SK-MEL-5 (cell line): ENCODE measurements around the gene FBXO42. TPM values are rescaled to one million over a fixed set of nuclear protein-coding genes. Genes with fewer than 3 reads are reported as not detected.
A peak's percentile ranks its signal among the peaks of the same experiment; 100 is the strongest.
"Not testable (repeated sequence)": the region's sequence is repeated elsewhere in the genome, so short reads cannot be mapped to it uniquely, and the experiment has no call there.

ENCODE experiments used
- DNase-seq: peaks from one replicate; pipeline ENCODE4 v3.0.0-alpha.2; 2016; ENCODE audit warnings: low read depth, low spot score
- in situ Hi-C: cut with HindIII; loops from 2 replicates; pipeline ENCODE4 v1.10.0; 2016; ENCODE audit warnings: low sequenced_read_pairs, high pct_unique_total_duplicates, low pct_unique_long_range_greater_than_20kb
- total RNA-seq: library from RNA; depleted of rRNA; stranded (reverse); fragments of >200 nt; shearing (Covaris generic); gene quantifications from 2 replicates; pipeline ENCODE4 v1.2.3, GENCODE V29; 2014

Gene FBXO42
- total RNA-seq, 1 experiment from 2014 or later: 11.4 TPM

- DNase-seq: no peak
- in situ Hi-C loops: no loop called here
Measured at GRCh38 chr1:16252912-16253311, 99.4 kb downstream of the FBXO42 start.

GRCh38 chr1:16251381-16251780 lies 100.9 kb downstream of the FBXO42 start:
- no peak for DNase-seq
- in situ Hi-C loops: no loop called here

- in situ Hi-C loops: no loop called here
- no peak for DNase-seq
Measured at GRCh38 chr1:16250524-16251251, 101.6 kb downstream of the FBXO42 start.

- in situ Hi-C loops: no loop called here
- DNase-seq: no peak
Measured at GRCh38 chr1:16249596-16250241, 102.6 kb downstream of the FBXO42 start.

- in situ Hi-C loops: no loop called here
- no peak for DNase-seq
Measured at GRCh38 chr1:16248603-16249516, 103.4 kb downstream of the FBXO42 start.

DNA sequence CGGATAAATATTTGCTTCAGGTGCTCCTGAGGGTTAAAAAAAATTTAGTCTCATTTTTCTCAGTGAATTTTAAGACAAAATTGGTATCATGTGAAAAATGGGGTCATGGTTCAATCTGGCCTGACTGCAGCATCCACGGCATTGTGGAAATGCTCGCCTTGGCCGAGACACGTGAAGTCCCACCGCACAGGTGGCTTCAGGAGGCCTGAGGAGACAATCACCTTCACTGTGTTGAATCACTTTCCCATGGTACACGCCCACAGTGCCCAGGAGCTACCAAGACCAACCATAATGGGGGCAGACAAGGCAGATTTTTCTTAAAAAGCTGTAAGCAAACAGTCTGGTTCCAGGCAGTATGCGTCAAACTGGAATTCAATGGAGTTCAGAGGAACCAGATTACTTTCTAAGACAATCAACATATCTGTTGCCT lies 104.3 kb downstream of the FBXO42 start:
- in situ Hi-C loops: no loop called here
- no peak for DNase-seq

GRCh38 chr1:16247441-16247840 lies 104.8 kb downstream of the FBXO42 start:
- no peak for DNase-seq
- in situ Hi-C loops: no loop called here

- in situ Hi-C loops: no loop called here
- no peak for DNase-seq
Measured at GRCh38 chr1:16246961-16247360, 105.3 kb downstream of the FBXO42 start.

GRCh38 chr1:16246239-16246638 lies 106.0 kb downstream of the FBXO42 start:
- in situ Hi-C loops, DNase-seq: not testable (repeated sequence)

DNA sequence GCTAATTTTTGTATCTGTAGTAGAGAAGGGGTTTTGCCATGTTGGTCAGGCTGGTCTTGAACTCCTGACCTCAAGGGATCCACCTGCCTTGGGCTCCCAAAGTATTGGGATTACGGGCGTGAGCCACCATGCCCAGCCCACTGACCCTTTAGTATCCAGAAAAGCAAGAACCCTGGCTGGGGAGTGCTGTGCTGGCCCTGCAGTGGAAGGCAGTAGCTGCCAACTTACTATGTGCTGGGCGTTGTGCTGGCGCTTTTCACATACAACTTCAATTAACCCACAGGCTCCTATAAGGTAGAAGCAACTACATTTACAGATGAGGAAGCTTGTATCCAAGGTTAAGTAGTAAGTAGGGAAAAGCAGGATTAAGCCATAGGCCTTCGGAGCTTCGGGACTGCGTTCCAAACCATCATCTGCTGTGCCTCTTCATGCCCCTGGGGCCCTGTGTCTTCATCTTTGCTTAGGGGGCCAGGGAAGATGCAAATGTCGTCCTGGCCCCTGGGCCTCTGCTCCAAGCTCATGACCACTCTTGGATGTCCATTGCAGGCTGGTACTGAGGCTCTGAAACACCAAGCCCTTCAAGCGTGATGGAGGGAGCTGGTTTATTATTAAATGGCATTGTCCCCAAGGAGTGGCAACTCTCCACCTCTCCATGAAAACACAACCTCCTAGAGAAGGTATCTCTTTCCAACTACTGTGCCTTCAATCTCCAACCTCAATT lies 106.6 kb downstream of the FBXO42 start:
- DNase-seq: no peak
- in situ Hi-C loops: no loop called here

- no peak for DNase-seq
- in situ Hi-C loops: no loop called here
Measured at GRCh38 chr1:16244650-16245285, 107.5 kb downstream of the FBXO42 start.

GRCh38 chr1:16243936-16244649 lies 108.2 kb downstream of the FBXO42 start:
- DNase-seq: peak; percentile 81
- in situ Hi-C loops: no loop called here

GRCh38 chr1:16243215-16243610 lies 109.1 kb downstream of the FBXO42 start:
- no peak for DNase-seq
- in situ Hi-C loops: no loop called here

GRCh38 chr1:16242556-16243214 lies 109.6 kb downstream of the FBXO42 start:
- no peak for DNase-seq
- in situ Hi-C loops: no loop called here

- in situ Hi-C loops: no loop called here
- DNase-seq: no peak
Measured at GRCh38 chr1:16241221-16241708, 111.0 kb downstream of the FBXO42 start.

DNA sequence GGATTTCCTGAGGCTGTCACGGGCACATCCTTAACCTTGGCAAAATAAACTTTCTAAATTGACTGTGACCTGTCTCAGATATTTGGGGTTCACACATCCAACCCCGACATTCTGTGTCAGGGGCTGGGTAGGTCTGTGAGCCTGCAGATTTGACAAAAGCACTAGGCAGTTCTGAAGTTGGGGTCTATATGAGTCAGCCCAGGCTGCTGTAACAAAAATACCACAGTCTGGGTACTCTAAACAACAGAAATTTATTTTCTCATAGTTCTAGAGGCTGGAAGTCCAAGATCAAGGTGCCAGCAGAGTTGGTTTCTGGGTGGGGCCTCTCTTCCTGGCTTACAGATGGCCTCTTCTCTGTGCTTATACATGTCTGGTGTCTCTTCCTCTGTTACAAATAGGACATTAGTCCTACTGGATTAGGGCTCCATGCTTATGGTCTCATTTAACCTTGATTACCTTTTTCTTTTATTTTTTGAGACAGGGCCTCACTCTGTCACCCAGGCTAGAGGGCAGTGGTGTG lies 112.2 kb downstream of the FBXO42 start:
- DNase-seq: no peak
- in situ Hi-C loops: no loop called here
